PC-9 (cell line): ENCODE results near the gene SNAPIN. TPM values are rescaled to one million over a fixed set of nuclear protein-coding genes. Genes with fewer than 3 reads are reported as not detected.

Source experiments
- BruUV-seq: library from RNA; stranded (reverse); fragments of 400-500 nt; replicated peaks from 2 replicates; lab custom pipeline; 2021; lab: Mats Ljungman, UMichigan
- CTCF ChIA-PET: fragments of 300-600 bp; sonication (Branson Sonifier 250); formaldehyde crosslinking; loops from one replicate; lab custom pipeline; 2022; ENCODE audit warnings: antibody characterized with exemption; lab: Charles Lee
- POLR2A ChIA-PET: fragments of 300-600 bp; sonication (Branson Sonifier 250); formaldehyde crosslinking; loops from one replicate; lab custom pipeline; 2022; ENCODE audit warnings: antibody characterized with exemption; ENCODE audit not compliant: unreplicated experiment; lab: Charles Lee
- DNase-seq, 2 experiments: peaks; one replicate each; pipeline versions ENCODE4 v3.0.0 to v3.0.0-alpha.2; 2015 to 2022; ENCODE audit warnings: mixed read lengths in 1 of 2
- H2AFZ ChIP-seq: fragments of 200-600 bp; sonication (generic); 2 replicates; pipeline ENCODE4 v1.8.1; 2017; ENCODE audit warnings: antibody characterized with exemption
- H3F3A ChIP-seq: fragments of 200-600 bp; sonication (generic); 2 replicates; pipeline ENCODE4 v1.8.1; 2017; ENCODE audit warnings: antibody characterized with exemption, mild to moderate bottlenecking, low read depth; ENCODE audit not compliant: insufficient read depth
- H3K27ac ChIP-seq: fragments of 200-600 bp; sonication (generic); 2 replicates; pipeline ENCODE4 v1.6.1; 2016; ENCODE audit warnings: mixed run types
- H3K27me3 ChIP-seq: fragments of 200-600 bp; sonication (generic); 2 replicates; pipeline ENCODE4 v1.6.1; 2016; ENCODE audit warnings: low read depth, mixed run types; ENCODE audit not compliant: insufficient read depth
- H3K36me3 ChIP-seq: fragments of 200-600 bp; sonication (generic); 2 replicates; pipeline ENCODE4 v1.6.1; 2016; ENCODE audit warnings: low read depth, mixed run types
- H3K4me1 ChIP-seq: fragments of 200-600 bp; sonication (generic); replicated peaks from 2 replicates; pipeline ENCODE4 v1.6.1; 2016; ENCODE audit warnings: mixed run types; ENCODE audit not compliant: insufficient read depth
- H3K4me2 ChIP-seq: fragments of 200-600 bp; sonication (generic); 2 replicates; pipeline ENCODE4 v1.6.1; 2017; ENCODE audit warnings: mixed run types
- H3K4me3 ChIP-seq: fragments of 200-600 bp; sonication (generic); 2 replicates; pipeline ENCODE4 v1.6.1; 2016; ENCODE audit warnings: mixed run types
- H3K79me2 ChIP-seq: fragments of 200-600 bp; sonication (generic); 2 replicates; pipeline ENCODE4 v1.6.1; 2017; ENCODE audit warnings: low read depth, mixed run types
- H3K9me2 ChIP-seq: fragments of 200-600 bp; sonication (generic); 2 replicates; pipeline ENCODE4 v1.8.1; 2017; ENCODE audit warnings: mild to moderate bottlenecking; ENCODE audit not compliant: insufficient read depth
- H3K9me3 ChIP-seq: fragments of 200-600 bp; sonication (generic); 2 replicates; pipeline ENCODE4 v1.8.1; 2016; ENCODE audit warnings: low read depth; ENCODE audit not compliant: insufficient read depth
- H4K20me1 ChIP-seq: fragments of 200-600 bp; sonication (generic); 2 replicates; pipeline ENCODE4 v1.8.1; 2017; ENCODE audit not compliant: insufficient read depth
- EZH2 ChIP-seq: fragments of 200-600 bp; sonication (generic); IDR thresholded peaks from 2 replicates; pipeline ENCODE4 v1.8.0; 2017; ENCODE audit warnings: antibody characterized with exemption, low read depth
- intact Hi-C: fragments of 100-400 bp; cut with micrococcal nuclease; formaldehyde crosslinking; loops from one replicate; pipeline ENCODE4 v1.10.0; 2022; ENCODE audit not compliant: unreplicated experiment
- total RNA-seq: library from RNA; stranded (reverse); gene quantifications from 2 replicates; pipeline ENCODE4 v1.2.3, GENCODE V29; 2021
- TF ChIP-seq, protein P1 (sequence below): fragments of 200-600 bp; sonication (generic); conservative IDR thresholded peaks from 2 replicates; pipeline ENCODE4 v1.6.1; 2017; ENCODE audit warnings: mixed run types, antibody characterized with exemption, mild to moderate bottlenecking, moderate library complexity

The SNAPIN gene
- total RNA-seq, 1 experiment from 2014 or later, result 29.5 TPM

DNA sequence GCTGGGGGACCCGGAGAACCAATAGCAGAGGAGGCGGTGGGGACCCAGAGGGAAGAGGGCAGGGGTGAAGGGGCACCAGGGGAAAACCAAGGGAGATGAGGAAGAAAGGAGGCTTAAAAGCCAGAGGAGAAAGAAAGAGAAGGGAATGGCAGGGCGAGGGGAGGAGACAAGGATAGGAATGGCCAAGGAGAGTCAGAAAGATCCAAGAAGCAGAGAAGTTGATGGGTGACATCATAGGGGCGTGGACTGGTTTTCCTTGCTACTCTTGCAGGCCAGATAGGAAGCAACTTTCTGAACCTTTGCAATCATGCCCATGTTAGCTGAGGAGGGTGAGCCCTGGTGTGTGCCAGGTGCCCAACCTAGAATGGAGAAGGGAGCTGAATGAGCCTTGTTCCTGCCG is 25.4 kb downstream of the SNAPIN start:
- H3K79me2 ChIP-seq, result no peaks in the 10 kb centered on the region
- BruUV-seq, result no TSS peak
- H3K27ac ChIP-seq, result no peak overlapping the region
- H4K20me1 ChIP-seq, result no peaks in the 10 kb centered on the region
- POLR2A ChIA-PET, result no interaction called here
- intact Hi-C loops, result no loop called here
- no peaks in the 10 kb centered on the region for H3K36me3 ChIP-seq
- no peaks in the 10 kb centered on the region for H3K4me1 ChIP-seq
- peak in 1 of 2 experiments; percentile 50 for DNase-seq
- no peaks in the 10 kb centered on the region for H3F3A ChIP-seq
- H3K9me3 ChIP-seq, result no peaks in the 10 kb centered on the region
- H3K4me2 ChIP-seq, result no peak overlapping the region
- H3K9me2 ChIP-seq, result no peaks in the 10 kb centered on the region
- H3K4me3 ChIP-seq, result no peak overlapping the region
- CTCF ChIA-PET, result interaction anchor here (0.6 kb wide), 1 partner anchor 25 kb away, joined by 4 read pairs; no protein-coding TSS in a partner anchor
- no peak overlapping the region for H2AFZ ChIP-seq
- TF ChIP-seq EZH2, result no peak
- TF ChIP-seq, protein P1, sequence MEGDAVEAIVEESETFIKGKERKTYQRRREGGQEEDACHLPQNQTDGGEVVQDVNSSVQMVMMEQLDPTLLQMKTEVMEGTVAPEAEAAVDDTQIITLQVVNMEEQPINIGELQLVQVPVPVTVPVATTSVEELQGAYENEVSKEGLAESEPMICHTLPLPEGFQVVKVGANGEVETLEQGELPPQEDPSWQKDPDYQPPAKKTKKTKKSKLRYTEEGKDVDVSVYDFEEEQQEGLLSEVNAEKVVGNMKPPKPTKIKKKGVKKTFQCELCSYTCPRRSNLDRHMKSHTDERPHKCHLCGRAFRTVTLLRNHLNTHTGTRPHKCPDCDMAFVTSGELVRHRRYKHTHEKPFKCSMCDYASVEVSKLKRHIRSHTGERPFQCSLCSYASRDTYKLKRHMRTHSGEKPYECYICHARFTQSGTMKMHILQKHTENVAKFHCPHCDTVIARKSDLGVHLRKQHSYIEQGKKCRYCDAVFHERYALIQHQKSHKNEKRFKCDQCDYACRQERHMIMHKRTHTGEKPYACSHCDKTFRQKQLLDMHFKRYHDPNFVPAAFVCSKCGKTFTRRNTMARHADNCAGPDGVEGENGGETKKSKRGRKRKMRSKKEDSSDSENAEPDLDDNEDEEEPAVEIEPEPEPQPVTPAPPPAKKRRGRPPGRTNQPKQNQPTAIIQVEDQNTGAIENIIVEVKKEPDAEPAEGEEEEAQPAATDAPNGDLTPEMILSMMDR, result no peak
- H3K27me3 ChIP-seq, result peaks cover 1% of the 10 kb centered on the region; the same call in 1 of the 2 replicates

DNA sequence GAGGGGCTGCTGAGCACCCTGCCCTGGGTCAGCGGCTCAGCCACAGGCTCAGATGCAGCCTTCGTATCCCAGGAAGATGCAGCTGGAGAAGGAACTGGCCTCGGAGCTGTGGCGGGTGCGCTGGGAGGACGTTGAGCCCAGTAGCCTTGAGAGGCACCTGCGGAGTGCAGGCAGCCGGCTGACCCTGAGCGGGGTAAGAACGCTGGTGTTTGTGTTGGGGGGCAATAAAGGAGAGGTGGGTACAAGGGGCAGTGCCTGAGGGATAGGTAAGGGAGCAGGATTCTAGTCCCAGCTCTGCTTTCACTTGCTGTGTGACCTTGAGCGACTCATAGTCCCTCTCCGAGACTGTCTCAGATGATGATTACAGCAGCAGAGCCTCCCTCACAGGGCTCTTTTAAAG is 26.4 kb downstream of the SNAPIN start:
- no peak for DNase-seq
- H2AFZ ChIP-seq, result no peak overlapping the region
- no peaks in the 10 kb centered on the region for H4K20me1 ChIP-seq
- no peaks in the 10 kb centered on the region for H3F3A ChIP-seq
- H3K36me3 ChIP-seq, result no peaks in the 10 kb centered on the region
- BruUV-seq, result no TSS peak
- ChIA-PET CTCF (no interaction called here), POLR2A (interaction anchor here (0.6 kb wide), 1 partner anchor 120 kb away, joined by 4 read pairs; no protein-coding TSS in a partner anchor)
- no peaks in the 10 kb centered on the region for H3K79me2 ChIP-seq
- H3K9me3 ChIP-seq, result no peaks in the 10 kb centered on the region
- no peaks in the 10 kb centered on the region for H3K9me2 ChIP-seq
- intact Hi-C loops, result no loop called here
- no peak overlapping the region for H3K4me2 ChIP-seq
- no peak overlapping the region for H3K27ac ChIP-seq
- no peaks in the 10 kb centered on the region for H3K27me3 ChIP-seq
- no peak for TF ChIP-seq EZH2
- TF ChIP-seq, protein P1, result no peak
- no peaks in the 10 kb centered on the region for H3K4me1 ChIP-seq
- H3K4me3 ChIP-seq, result no peak overlapping the region

DNA sequence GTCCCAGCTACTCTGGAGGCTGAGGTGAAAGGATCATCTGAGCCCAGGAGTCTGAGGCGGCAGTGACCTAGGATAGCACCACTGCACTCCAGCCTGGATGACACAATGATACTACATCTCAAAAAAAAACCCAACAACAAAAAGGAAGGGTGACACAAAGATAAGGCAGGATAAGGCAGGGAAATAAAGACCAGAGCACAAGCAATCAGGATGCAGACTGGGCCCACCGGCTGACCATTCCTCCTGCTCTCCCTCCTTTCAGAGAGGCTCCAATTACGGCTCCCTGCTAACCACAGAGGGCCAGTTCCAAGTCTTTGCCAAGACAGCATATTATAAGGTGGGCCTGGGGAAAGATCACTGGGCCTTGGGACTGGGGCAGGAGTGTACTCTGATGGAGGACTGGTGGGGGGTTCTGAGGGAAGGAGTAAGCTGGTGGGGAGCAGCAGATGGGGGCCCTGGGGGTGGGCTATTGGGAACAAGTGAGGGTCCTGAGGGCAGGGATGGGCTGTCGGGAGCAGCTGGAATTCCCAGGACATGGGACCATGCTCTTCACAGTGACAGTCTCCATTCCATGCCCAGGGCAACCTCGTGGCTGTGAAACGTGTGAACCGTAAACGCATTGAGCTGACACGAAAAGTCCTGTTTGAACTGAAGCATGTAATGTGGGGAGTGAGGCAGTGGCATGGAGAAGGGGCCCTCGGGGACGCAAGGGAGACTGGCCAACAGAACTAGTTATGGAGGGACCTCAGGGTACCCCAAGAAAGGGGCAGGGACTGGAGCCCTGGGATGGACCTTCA is 27.2 kb downstream of the SNAPIN start:
- POLR2A ChIA-PET, result interaction anchor here (0.6 kb wide), 1 partner anchor 119 kb away, joined by 4 read pairs; no protein-coding TSS in a partner anchor
- no TSS peak for BruUV-seq
- CTCF ChIA-PET, result no interaction called here

More for the DNA sequence above, 27.2 kb downstream of the SNAPIN start:
- H3K4me3 ChIP-seq, result no peak overlapping the region
- intact Hi-C loops, result no loop called here
- DNase-seq, result no peak
- H3K27ac ChIP-seq, result no peak overlapping the region
- H3K79me2 ChIP-seq, result no peaks in the 10 kb centered on the region
- no peaks in the 10 kb centered on the region for H3K36me3 ChIP-seq
- no peaks in the 10 kb centered on the region for H3F3A ChIP-seq
- no peak overlapping the region for H3K4me2 ChIP-seq
- TF ChIP-seq, protein P1, result no peak
- TF ChIP-seq EZH2, result no peak
- no peaks in the 10 kb centered on the region for H3K9me2 ChIP-seq
- H3K27me3 ChIP-seq, result no peaks in the 10 kb centered on the region
- H4K20me1 ChIP-seq, result no peaks in the 10 kb centered on the region
- H2AFZ ChIP-seq, result no peak overlapping the region
- no peaks in the 10 kb centered on the region for H3K9me3 ChIP-seq
- H3K4me1 ChIP-seq, result no peaks in the 10 kb centered on the region
